LNCaP clone FGC (cell line): Measurements from ENCODE around the gene NOP53.
"Not testable (repeated sequence)": the region's sequence is repeated elsewhere in the genome, so short reads cannot be mapped to it uniquely, and the experiment has no call there.

Experiments
- DNase-seq: peaks from one replicate; pipeline ENCODE4 v3.0.0-alpha.2; 2011; ENCODE audit warnings: low read depth
- H3K4me3 ChIP-seq: 2 replicates; pipeline ENCODE4 v1.5.1; 2011; ENCODE audit warnings: mild to moderate bottlenecking, low read depth, low read length, control low read depth
- CTCF ChIP-seq: IDR thresholded peaks from 2 replicates; pipeline ENCODE4 v1.5.1; 2012; ENCODE audit warnings: mild to moderate bottlenecking; ENCODE audit not compliant: control insufficient read depth, insufficient read depth; ENCODE audit errors: extremely low read depth

Gene NOP53

GRCh38 chr19:47768604-47769003 lies 23.3 kb downstream of the NOP53 start:
- DNase-seq: no peak
- no peak overlapping the region for H3K4me3 ChIP-seq
- no peak for TF ChIP-seq CTCF

- no peak for DNase-seq
- H3K4me3 ChIP-seq: no peak overlapping the region
- TF ChIP-seq CTCF: no peak
Observed at GRCh38 chr19:47769534-47769933, 24.2 kb downstream of the NOP53 start.

GRCh38 chr19:47771291-47771690 lies 25.9 kb downstream of the NOP53 start:
- DNase-seq, H3K4me3 ChIP-seq: not testable (repeated sequence)

- DNase-seq: no peak
- no peak for TF ChIP-seq CTCF
- no peak overlapping the region for H3K4me3 ChIP-seq
Observed at GRCh38 chr19:47776568-47776967, 31.2 kb downstream of the NOP53 start.

GRCh38 chr19:47777245-47778048 lies 32.1 kb downstream of the NOP53 start:
- not testable (repeated sequence) for DNase-seq
- H3K4me3 ChIP-seq: peak overlapping the region; percentile 64

- TF ChIP-seq CTCF: no peak
- H3K4me3 ChIP-seq: peak within 1 kb of the TSS; percentile 64
- DNase-seq: peak; percentile 14
Observed at GRCh38 chr19:47778049-47778953, 33.0 kb downstream of the NOP53 start, which contains the start of gene SELENOW. Gene SELENOW (plus strand): TSS chr19:47778703. CDS start chr19:47778786, 83 bp downstream.

GRCh38 chr19:47778954-47779351 lies 33.6 kb downstream of the NOP53 start:
- H3K4me3 ChIP-seq: peak overlapping the region; percentile 64
- no peak for TF ChIP-seq CTCF
- DNase-seq: no peak
